ENCODE results near the gene OPN4. TPM values are rescaled to one million over a fixed set of nuclear protein-coding genes. Genes with fewer than 3 reads are reported as not detected.

OPN4 gene
- total and polyA plus RNA-seq, 2 of the 8 experiments (the other 6 are each of a cell fraction or from before 2014, with no cell fraction given), result not detected

DNA sequence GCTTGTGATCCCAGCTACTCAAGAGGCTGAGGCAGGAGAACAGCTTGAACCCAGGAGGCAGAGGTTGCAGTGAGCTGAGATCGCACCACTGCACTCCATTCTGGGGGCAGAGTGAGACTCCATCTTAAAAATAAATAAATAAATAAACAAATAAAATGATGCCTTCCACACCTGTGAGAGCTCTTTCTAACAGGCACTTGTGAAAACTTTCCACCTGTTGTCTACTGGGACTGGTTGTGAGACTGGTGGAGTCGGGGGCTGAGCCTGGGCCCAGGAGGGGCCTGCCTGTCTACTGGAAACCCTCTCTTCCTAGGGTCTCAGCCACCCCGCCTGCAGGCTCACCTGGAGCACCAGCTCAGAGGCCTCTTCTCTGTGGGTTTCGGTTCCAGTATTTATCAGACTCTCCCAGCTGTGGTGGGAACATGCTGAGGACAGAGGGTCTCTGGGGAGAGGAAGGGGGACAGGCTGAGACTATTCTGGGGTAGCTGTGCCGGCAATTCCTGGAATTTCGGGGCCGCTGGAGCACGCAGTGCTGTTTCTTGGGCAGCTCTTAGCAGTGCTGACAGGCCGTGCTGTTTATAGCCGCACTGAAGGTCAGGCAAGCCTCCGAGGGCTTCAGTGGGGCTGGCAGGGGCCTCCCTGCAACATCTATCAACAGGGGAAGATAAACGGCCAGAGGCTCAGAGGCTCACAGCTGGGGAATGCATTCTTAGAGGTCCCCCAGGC is 17.8 kb downstream of the OPN4 start:
- peak overlapping the region; percentile 33; the same call in 1 of the 2 replicates for H2BK12ac ChIP-seq (ENCODE audit: low read depth, low read length)
- no peak overlapping the region for H2BK15ac ChIP-seq (ENCODE audit: low read length)
- FAIRE-seq (no peak), DNase-seq (ENCODE audit: low read depth in 1 of 2, low spot score in 2 of 2) (no peak)
- no peaks in the 10 kb centered on the region for H3K27me3 ChIP-seq (replicated peaks in 1 of 4; ENCODE audit: control insufficient read depth in 3 of 4, extremely low read depth in 1 of 4, insufficient read depth in 3 of 4, low read length in 3 of 4)
- no peaks in the 10 kb centered on the region for H3K9me3 ChIP-seq (ENCODE audit: insufficient read depth in 2 of 2, low read depth in 1 of 2, low read length in 1 of 2)
- H3K79me1 ChIP-seq (ENCODE audit: low read depth, low read length), result no peaks in the 10 kb centered on the region
- no peak overlapping the region for H4K5ac ChIP-seq (ENCODE audit: insufficient read length, low read depth, low read length)
- H4K20me1 ChIP-seq (replicated peaks in 1 of 2; ENCODE audit: control insufficient read depth in 1 of 2, insufficient read depth in 2 of 2, low read length in 2 of 2), result no peaks in the 10 kb centered on the region
- no peak overlapping the region for H2BK5ac ChIP-seq (ENCODE audit: low read depth, low read length)
- WGBS, 2 experiments (ENCODE audit: extremely low coverage in 1 of 2, insufficient coverage in 1 of 2, insufficient read length in 1 of 2, insufficient replicate concordance in 2 of 2, low coverage in 1 of 2, low lambda C conversion rate in 2 of 2, missing lambda C conversion rate in 1 of 2), result 73% methylated on average over 12 of the region's 12 CpGs; no CpG with 5 or more reads in 1 of the 2 experiments
- ChIA-PET POLR2A (ENCODE audit: partially characterized antibody) (interaction anchor here (1.1 kb wide), 1 partner anchor 28 kb away, joined by 3 read pairs; no protein-coding TSS in a partner anchor), CTCF (ENCODE audit: partially characterized antibody) (interaction anchor here (0.9 to 4.9 kb wide), 8 partner anchors 9 to 273 kb away, joined by 3 to 50 read pairs (median 6); no protein-coding TSS in a partner anchor)
- H2BK120ac ChIP-seq (replicated peaks; ENCODE audit: low read depth, low read length), result no peak overlapping the region
- H3K4ac ChIP-seq (replicated peaks; ENCODE audit: insufficient read length, low read depth, low read length), result no peak overlapping the region
- no peak for TF ChIP-seq TAF1 (IDR thresholded peaks at IDR 0.05; ENCODE audit: low read depth, low read length)
- no peak for TF ChIP-seq TAF7 (optimal IDR thresholded peaks at IDR 0.05; ENCODE audit: borderline replicate concordance, low read depth, low read length)
- TF ChIP-seq ZNF274 (IDR thresholded peaks at IDR 0.05; ENCODE audit: borderline replicate concordance, extremely low read depth, low read length), result no peak
- no peak for TF ChIP-seq SRF (IDR thresholded peaks at IDR 0.05; ENCODE audit: low read depth, low read length)
- TF ChIP-seq, protein P1, sequence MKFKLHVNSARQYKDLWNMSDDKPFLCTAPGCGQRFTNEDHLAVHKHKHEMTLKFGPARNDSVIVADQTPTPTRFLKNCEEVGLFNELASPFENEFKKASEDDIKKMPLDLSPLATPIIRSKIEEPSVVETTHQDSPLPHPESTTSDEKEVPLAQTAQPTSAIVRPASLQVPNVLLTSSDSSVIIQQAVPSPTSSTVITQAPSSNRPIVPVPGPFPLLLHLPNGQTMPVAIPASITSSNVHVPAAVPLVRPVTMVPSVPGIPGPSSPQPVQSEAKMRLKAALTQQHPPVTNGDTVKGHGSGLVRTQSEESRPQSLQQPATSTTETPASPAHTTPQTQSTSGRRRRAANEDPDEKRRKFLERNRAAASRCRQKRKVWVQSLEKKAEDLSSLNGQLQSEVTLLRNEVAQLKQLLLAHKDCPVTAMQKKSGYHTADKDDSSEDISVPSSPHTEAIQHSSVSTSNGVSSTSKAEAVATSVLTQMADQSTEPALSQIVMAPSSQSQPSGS (IDR thresholded peaks at IDR 0.05; ENCODE audit: low read length), result no peak
- no peak for TF ChIP-seq JUND (IDR thresholded peaks at IDR 0.05; ENCODE audit: low read length)
- no peak for TF ChIP-seq POU5F1 (IDR thresholded peaks at IDR 0.05; ENCODE audit: low read depth, low read length)
- TF ChIP-seq, protein P2, sequence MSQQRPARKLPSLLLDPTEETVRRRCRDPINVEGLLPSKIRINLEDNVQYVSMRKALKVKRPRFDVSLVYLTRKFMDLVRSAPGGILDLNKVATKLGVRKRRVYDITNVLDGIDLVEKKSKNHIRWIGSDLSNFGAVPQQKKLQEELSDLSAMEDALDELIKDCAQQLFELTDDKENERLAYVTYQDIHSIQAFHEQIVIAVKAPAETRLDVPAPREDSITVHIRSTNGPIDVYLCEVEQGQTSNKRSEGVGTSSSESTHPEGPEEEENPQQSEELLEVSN (IDR thresholded peaks at IDR 0.05), result no peak
- no peak for TF ChIP-seq TCF12 (IDR thresholded peaks at IDR 0.05; ENCODE audit: low read depth, low read length)
- TF ChIP-seq PHF8 (conservative IDR thresholded peaks at IDR 0.05; ENCODE audit: low read depth, low read length), result no peak
- H2AFZ ChIP-seq (ENCODE audit: low read length), result 0 out of 2 replicates have a peak overlapping the region, but pooled peaks have one; percentile 89
- no peaks in the 10 kb centered on the region for H3K36me3 ChIP-seq (ENCODE audit: control insufficient read depth in 2 of 4, insufficient read depth in 4 of 4, low read length in 3 of 4)
- no peaks in the 10 kb centered on the region for H3K79me2 ChIP-seq (ENCODE audit: control insufficient read depth in 1 of 2, insufficient read depth in 2 of 2, low read length in 2 of 2)
- 0 out of 2 replicates have a peak overlapping the region, but pooled peaks have one; percentile 9 for H4K8ac ChIP-seq (ENCODE audit: extremely low read depth, insufficient read depth, low read length)
- no peak overlapping the region for H3K23ac ChIP-seq (ENCODE audit: insufficient read length)
- no peak overlapping the region for H3K4me2 ChIP-seq (ENCODE audit: insufficient read depth in 1 of 2, low read depth in 2 of 2, low read length in 2 of 2)
- no peak overlapping the region for H3K56ac ChIP-seq (replicated peaks; ENCODE audit: insufficient read length, low read depth, low read length)
- H3K4me3 ChIP-seq (ENCODE audit: extremely low read depth in 1 of 4, insufficient read depth in 2 of 4, low read depth in 3 of 4, low read length in 4 of 4), result no peak overlapping the region; a peak in 2 of 8 replicates
- no peak overlapping the region for H3K9ac ChIP-seq (replicated peaks in 1 of 4; ENCODE audit: extremely low read depth in 1 of 4, low read depth in 3 of 4, low read length in 3 of 4)
- peak overlapping the region; percentile 71; the same call in 1 of the 2 replicates for H3K18ac ChIP-seq (ENCODE audit: extremely low read depth, low read length)
- H3K23me2 ChIP-seq (ENCODE audit: low read depth, low read length), result no peaks in the 10 kb centered on the region
- no peak overlapping the region for H3K14ac ChIP-seq (ENCODE audit: insufficient read length)
- peak overlapping the region; percentile 61; the same call in 1 of the 2 replicates for H2BK20ac ChIP-seq (ENCODE audit: low read length)
- H4K91ac ChIP-seq (replicated peaks; ENCODE audit: insufficient read length, low read length), result no peak overlapping the region
- no peak overlapping the region for H3K27ac ChIP-seq (ENCODE audit: low read depth, low read length)
- H3K4me1 ChIP-seq (replicated peaks in 1 of 4; ENCODE audit: control insufficient read depth in 3 of 4, insufficient read depth in 4 of 4, low read length in 3 of 4), result peaks cover 3 to 43% (median 25%) of the 10 kb centered on the region in 4 experiments
- no peak overlapping the region for H2AK5ac ChIP-seq (ENCODE audit: low read depth, low read length)

Measured in H1 (cell line).